OCI-LY7 (cell line): ENCODE measurements around the gene CHPT1. TPM values are rescaled to one million over a fixed set of nuclear protein-coding genes. Genes with fewer than 3 reads are reported as not detected.
A peak's percentile ranks its signal among the peaks of the same experiment; 100 is the strongest.

ENCODE experiments used
- BruUV-seq: library from RNA; stranded (reverse); fragments of 400-500 nt; replicated peaks from 2 replicates; lab custom pipeline; 2021; lab: Mats Ljungman, UMichigan
- CTCF ChIA-PET: fragments of 300-600 bp; sonication (Branson Sonifier 250); formaldehyde crosslinking; loops from one replicate; lab custom pipeline; 2022; ENCODE audit warnings: antibody characterized with exemption; ENCODE audit not compliant: unreplicated experiment; lab: Charles Lee
- POLR2A ChIA-PET: fragments of 300-600 bp; sonication (Branson Sonifier 250); formaldehyde crosslinking; loops from one replicate; lab custom pipeline; 2022; ENCODE audit warnings: antibody characterized with exemption; lab: Charles Lee
- DNase-seq: peaks from one replicate; pipeline ENCODE4 v3.0.0-alpha.2; 2015; ENCODE audit warnings: low spot score
- H2AFZ ChIP-seq: fragments of 200-600 bp; sonication (generic), shearing (Covaris generic); 2 replicates; pipeline ENCODE4 v1.6.1; 2014; ENCODE audit warnings: mild to moderate bottlenecking, antibody characterized with exemption, low read length, moderate library complexity
- H3K27ac ChIP-seq: fragments of 200-600 bp; sonication (generic); 2 replicates; pipeline ENCODE4 v1.5.1; 2014; ENCODE audit warnings: mixed run types, low read depth, mild to moderate bottlenecking, moderate library complexity, low read length, inconsistent platforms; ENCODE audit not compliant: poor library complexity, severe bottlenecking
- H3K36me3 ChIP-seq: fragments of 200-600 bp; sonication (generic); 2 replicates; pipeline ENCODE4 v1.6.1; 2014; ENCODE audit warnings: mild to moderate bottlenecking, antibody characterized with exemption, low read length, moderate library complexity, mixed read lengths; ENCODE audit not compliant: insufficient read depth
- H3K4me1 ChIP-seq: fragments of 200-600 bp; sonication (generic); 2 replicates; pipeline ENCODE4 v1.5.1; 2014; ENCODE audit warnings: mild to moderate bottlenecking, low read length; ENCODE audit not compliant: insufficient read depth, poor library complexity, severe bottlenecking
- H3K4me2 ChIP-seq: fragments of 200-600 bp; sonication (generic); 2 replicates; pipeline ENCODE4 v1.6.1; 2014; ENCODE audit warnings: mild to moderate bottlenecking, low read length
- H3K4me3 ChIP-seq: fragments of 200-600 bp; sonication (generic); 2 replicates; pipeline ENCODE4 v1.5.1; 2014; ENCODE audit warnings: mild to moderate bottlenecking, low read depth, low read length; ENCODE audit not compliant: poor library complexity, severe bottlenecking
- H3K79me2 ChIP-seq: fragments of 200-600 bp; sonication (generic); 2 replicates; pipeline ENCODE4 v1.6.1; 2016; ENCODE audit warnings: low read depth, mild to moderate bottlenecking, low read length, moderate library complexity, mixed read lengths; ENCODE audit not compliant: insufficient read depth
- H3K9me2 ChIP-seq: fragments of 200-600 bp; sonication (generic); 2 replicates; pipeline ENCODE4 v1.6.1; 2016; ENCODE audit warnings: mild to moderate bottlenecking, low read length, mixed read lengths; ENCODE audit not compliant: insufficient read depth
- H3K9me3 ChIP-seq: fragments of 200-600 bp; sonication (generic); 2 replicates; pipeline ENCODE4 v1.6.1; 2014; ENCODE audit warnings: mild to moderate bottlenecking, mixed run types, low read length, mixed read lengths
- H4K20me1 ChIP-seq: fragments of 200-600 bp; sonication (generic); 2 replicates; pipeline ENCODE4 v1.6.1; 2014; ENCODE audit warnings: mild to moderate bottlenecking, antibody characterized with exemption, low read length, moderate library complexity, mixed read lengths; ENCODE audit not compliant: insufficient read depth
- EZH2phosphoT487 ChIP-seq: fragments of 200-600 bp; sonication (generic); IDR thresholded peaks from 2 replicates; pipeline ENCODE4 v1.6.1; 2018; ENCODE audit warnings: low read depth, borderline replicate concordance, mild to moderate bottlenecking, mixed run types, antibody characterized with exemption, low read length, moderate library complexity, mixed read lengths
- intact Hi-C: fragments of 100-400 bp; cut with micrococcal nuclease; formaldehyde crosslinking; loops from one replicate; pipeline ENCODE4 v1.10.0; 2022; ENCODE audit not compliant: unreplicated experiment
- total RNA-seq, 2 experiments: library from RNA; depleted of rRNA in 1 of 2; stranded (reverse); fragments of >200 nt in 1 of 2; shearing (Covaris generic) in 1 of 2; gene quantifications; 2 replicates each; pipeline ENCODE4 v1.2.3, GENCODE V29; 2014 to 2022
- TF ChIP-seq, protein P1 (sequence below): fragments of 200-600 bp; sonication (generic); conservative IDR thresholded peaks from 2 replicates; pipeline ENCODE4 v1.5.1; 2014; ENCODE audit warnings: mild to moderate bottlenecking, antibody characterized with exemption, low read length, moderate library complexity, mixed read lengths

CHPT1 gene
- total RNA-seq, 2 experiments from 2014 or later, result 44.3 to 56.6 TPM

GRCh38 chr12:101746196-101746595 lies 48.8 kb downstream of the CHPT1 start:
- H3K4me3 ChIP-seq, result no peak overlapping the region
- H3K4me2 ChIP-seq, result peak overlapping the region; percentile 67
- no peaks in the 10 kb centered on the region for H3K79me2 ChIP-seq
- no peaks in the 10 kb centered on the region for H3K9me3 ChIP-seq
- ChIA-PET POLR2A (interaction anchor here (0.6 to 2.2 kb wide), 14 partner anchors 9 to 1477 kb away, joined by 3 to 11 read pairs (median 5); partner anchors contain the start of gene ARL1), CTCF (interaction anchor here (1.7 kb wide), 1 partner anchor 26 kb away, joined by 6 read pairs; no protein-coding TSS in a partner anchor)
- no peak overlapping the region for H3K27ac ChIP-seq
- TF ChIP-seq, protein P1, sequence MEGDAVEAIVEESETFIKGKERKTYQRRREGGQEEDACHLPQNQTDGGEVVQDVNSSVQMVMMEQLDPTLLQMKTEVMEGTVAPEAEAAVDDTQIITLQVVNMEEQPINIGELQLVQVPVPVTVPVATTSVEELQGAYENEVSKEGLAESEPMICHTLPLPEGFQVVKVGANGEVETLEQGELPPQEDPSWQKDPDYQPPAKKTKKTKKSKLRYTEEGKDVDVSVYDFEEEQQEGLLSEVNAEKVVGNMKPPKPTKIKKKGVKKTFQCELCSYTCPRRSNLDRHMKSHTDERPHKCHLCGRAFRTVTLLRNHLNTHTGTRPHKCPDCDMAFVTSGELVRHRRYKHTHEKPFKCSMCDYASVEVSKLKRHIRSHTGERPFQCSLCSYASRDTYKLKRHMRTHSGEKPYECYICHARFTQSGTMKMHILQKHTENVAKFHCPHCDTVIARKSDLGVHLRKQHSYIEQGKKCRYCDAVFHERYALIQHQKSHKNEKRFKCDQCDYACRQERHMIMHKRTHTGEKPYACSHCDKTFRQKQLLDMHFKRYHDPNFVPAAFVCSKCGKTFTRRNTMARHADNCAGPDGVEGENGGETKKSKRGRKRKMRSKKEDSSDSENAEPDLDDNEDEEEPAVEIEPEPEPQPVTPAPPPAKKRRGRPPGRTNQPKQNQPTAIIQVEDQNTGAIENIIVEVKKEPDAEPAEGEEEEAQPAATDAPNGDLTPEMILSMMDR, result no peak
- no peak for TF ChIP-seq EZH2phosphoT487
- peaks cover 62% of the 10 kb centered on the region for H3K4me1 ChIP-seq
- no TSS peak for BruUV-seq
- H4K20me1 ChIP-seq, result no peaks in the 10 kb centered on the region
- no peak overlapping the region for H2AFZ ChIP-seq
- no peaks in the 10 kb centered on the region for H3K9me2 ChIP-seq
- no peak for DNase-seq
- peaks cover 76% of the 10 kb centered on the region for H3K36me3 ChIP-seq
- intact Hi-C loops, result loop anchor here (10.0 kb wide), 1 partner anchor 189 kb away; no protein-coding TSS in a partner anchor

DNA sequence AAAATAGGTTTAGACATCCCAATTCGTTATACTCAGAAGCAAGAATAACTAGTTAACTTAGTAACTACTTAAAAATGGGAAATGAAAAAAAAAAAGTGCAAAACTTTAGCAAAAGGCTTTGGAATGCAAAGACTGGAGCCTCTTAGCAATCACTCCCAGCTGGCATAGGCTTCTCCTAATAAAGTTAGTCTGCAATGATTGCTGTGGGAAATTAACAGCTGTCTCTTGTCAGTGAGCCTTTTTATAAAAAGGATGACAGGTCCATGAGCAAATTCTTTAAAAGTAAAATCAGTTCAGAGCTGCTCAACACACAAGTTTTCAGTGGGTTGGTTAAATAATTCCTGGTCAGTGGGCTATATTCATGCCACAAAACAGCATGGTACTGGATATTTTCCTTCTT lies 49.2 kb downstream of the CHPT1 start:
- Histone ChIP-seq H2AFZ (no peak overlapping the region), H3K9me3 (no peaks in the 10 kb centered on the region), H3K4me3 (no peak overlapping the region), H3K27ac (no peak overlapping the region), H3K4me2 (peak overlapping the region; percentile 67; the same call in 1 of the 2 replicates), H4K20me1 (no peaks in the 10 kb centered on the region), H3K36me3 (peaks cover 79% of the 10 kb centered on the region), H3K79me2 (no peaks in the 10 kb centered on the region), H3K4me1 (peaks cover 61% of the 10 kb centered on the region), H3K9me2 (no peaks in the 10 kb centered on the region)
- intact Hi-C loops, result loop anchor here (10.0 kb wide), 1 partner anchor 188 kb away; no protein-coding TSS in a partner anchor
- ChIA-PET CTCF (interaction anchor here (1.7 kb wide), 1 partner anchor 26 kb away, joined by 6 read pairs; no protein-coding TSS in a partner anchor), POLR2A (interaction anchor here (0.5 to 2.2 kb wide), 16 partner anchors 9 to 1477 kb away, joined by 3 to 11 read pairs (median 5); partner anchors contain the start of gene ARL1)
- no peak for TF ChIP-seq EZH2phosphoT487
- TF ChIP-seq, protein P1, result no peak
- no TSS peak for BruUV-seq
- DNase-seq, result no peak

- Histone ChIP-seq H3K4me3 (no peak overlapping the region), H4K20me1 (no peaks in the 10 kb centered on the region), H3K27ac (no peak overlapping the region), H3K4me2 (no peak overlapping the region), H2AFZ (no peak overlapping the region), H3K4me1 (peaks cover 51% of the 10 kb centered on the region), H3K36me3 (peaks cover 81% of the 10 kb centered on the region), H3K9me3 (no peaks in the 10 kb centered on the region), H3K79me2 (no peaks in the 10 kb centered on the region), H3K9me2 (no peaks in the 10 kb centered on the region)
- intact Hi-C loops, result loop anchor here (10.0 kb wide), 1 partner anchor 187 kb away; no protein-coding TSS in a partner anchor
- CTCF ChIA-PET, result no interaction called here
- no peak for DNase-seq
- BruUV-seq, result no TSS peak
- POLR2A ChIA-PET, result interaction anchor here (1.1 to 2.2 kb wide), 5 partner anchors 8 to 64 kb away, joined by 3 to 11 read pairs (median 6); no protein-coding TSS in a partner anchor
- no peak for TF ChIP-seq EZH2phosphoT487
Observed at GRCh38 chr12:101747697-101748096, 50.3 kb downstream of the CHPT1 start.
